NCI-H1694 treated with DMSO at 0.1 percent for 48 hours (cell line): ENCODE results near the gene SMAD7.

Experiments used
- DNase-seq: peaks from one replicate; lab custom pipeline; 2025; lab: John Stamatoyannopoulos, UW

SMAD7 gene

GRCh38 chr18:48950536-48951447 is at the start of gene SMAD7:
Gene SMAD7, minus strand, starts transcription at chr18:48950965. Its CDS starts 541 bp downstream, at chr18:48950424.
- DNase-seq = no peak

- no peak for DNase-seq
These were observed 48.8 kb upstream of the SMAD7 start for GRCh38 chr18:48999569-48999968.

DNA sequence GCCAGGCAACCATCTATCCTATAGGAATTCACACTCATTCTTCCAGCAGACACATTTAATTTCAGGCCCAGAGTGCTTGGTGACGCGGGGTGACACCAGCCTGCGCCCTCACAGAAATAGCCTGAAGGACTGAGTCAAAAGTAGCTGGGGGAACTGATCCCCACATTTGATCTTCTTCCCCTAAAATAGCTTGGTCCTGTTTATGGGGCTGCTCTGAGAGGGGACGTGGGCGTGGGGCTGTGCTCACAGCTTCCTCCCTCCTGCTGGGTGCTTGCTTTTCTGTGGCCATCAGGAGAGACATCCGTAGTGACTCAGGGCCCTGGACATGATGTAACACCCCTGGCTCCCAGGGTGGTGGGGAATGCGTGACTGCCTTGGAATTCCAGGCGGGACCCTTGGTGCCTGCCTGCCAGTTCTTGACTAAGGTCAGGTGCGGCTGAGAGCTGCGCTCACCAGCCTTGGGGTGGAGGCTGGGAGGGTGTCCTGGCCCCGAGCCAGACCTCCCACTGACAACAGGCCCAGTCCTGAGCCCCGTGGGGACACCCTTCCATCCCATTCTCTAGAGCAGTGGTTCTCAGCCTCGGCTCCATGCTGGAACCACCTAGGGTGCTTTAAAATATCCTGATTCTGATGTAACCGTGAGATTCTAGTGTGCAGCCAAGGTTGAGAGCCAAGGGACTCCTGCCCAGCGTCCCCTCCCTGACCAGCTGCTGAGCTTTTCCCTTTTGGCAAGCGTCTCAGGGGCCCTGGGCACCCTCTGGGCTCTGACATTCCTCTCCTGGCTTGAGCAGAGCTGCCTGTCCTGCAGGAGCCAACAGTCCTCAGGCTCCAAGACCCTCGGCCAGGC is 47.4 kb upstream of the SMAD7 start:
- DNase-seq = no peak

DNA sequence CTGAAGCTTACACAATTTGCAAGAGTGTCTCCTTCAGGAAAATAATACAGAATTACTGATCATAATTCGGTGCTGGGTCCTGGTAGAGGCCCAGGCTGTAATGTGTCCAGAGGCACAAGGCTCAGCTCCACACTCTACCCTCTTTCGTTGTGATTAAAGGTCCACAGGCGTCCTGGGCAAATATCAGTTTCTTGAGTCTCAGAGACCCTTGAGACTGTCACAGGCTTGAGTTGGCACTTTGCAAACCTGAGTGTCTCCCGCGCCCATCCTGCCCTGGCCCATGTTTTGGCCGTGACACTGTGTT is 46.9 kb upstream of the SMAD7 start:
- no peak for DNase-seq

- DNase-seq = no peak
These were observed 46.2 kb upstream of the SMAD7 start for GRCh38 chr18:48996901-48997463.

DNA sequence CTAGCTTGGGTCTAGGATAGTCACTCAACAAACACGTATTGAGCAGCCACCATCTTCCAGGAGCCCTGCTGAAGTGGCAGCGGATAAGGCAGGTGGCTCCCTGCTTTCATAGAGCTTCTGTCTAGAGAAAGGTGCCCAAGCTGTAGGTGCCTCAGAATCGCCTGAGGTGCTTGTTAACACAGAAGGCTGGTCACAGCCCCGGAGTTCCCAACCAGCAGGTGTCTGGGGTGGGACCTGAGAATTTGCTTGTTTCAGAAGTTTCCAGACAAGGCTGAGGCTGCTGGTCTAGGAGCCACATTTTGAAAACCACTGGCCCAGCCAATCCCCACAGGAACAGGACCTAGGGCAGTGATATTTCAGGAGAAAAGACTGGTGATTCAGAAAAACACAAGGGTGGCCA is 45.3 kb upstream of the SMAD7 start:
- DNase-seq = no peak

DNA sequence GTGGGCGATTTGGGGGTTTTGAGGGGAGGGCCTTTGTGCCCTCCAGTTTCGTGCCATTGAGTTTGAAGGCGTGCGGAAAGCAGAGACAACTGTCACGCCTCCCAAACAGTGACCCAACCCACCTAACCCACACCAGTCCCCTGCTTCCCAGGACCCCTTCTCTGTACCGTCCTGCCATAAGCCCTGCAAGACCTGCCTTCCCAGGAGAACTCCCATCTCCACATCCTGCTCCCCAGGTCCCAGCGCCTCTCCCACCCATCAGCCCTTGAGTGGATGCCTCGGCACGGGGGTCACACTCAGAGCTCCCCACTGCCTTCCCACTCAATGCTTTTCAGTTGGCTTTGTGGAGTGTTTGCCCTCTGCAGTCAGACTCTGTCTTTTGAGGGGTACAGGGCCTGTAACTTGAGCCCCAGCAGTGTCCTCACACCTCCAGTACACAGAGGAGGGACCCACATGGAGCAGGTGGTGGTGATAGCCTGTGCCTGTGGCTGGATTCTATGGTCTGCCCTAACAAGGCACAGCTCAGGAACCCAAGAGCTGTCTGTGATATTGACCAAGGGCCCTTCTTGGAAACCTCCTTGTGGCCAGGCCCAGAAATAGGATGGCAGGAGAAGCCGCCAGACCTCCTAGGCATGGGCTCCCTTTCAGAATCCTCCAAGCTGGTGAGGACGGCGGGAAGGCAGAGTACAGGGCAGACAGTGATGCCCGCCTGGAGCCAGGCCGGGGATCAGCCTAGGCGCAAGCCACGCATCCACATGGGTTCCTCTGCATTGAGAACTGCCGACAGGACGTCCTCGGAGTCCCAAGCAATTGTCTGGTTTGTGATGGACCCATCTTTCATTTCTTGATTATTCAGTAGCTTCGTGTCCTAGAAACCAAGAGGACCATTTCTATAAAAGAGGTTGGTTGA is 44.4 kb upstream of the SMAD7 start:
- no peak for DNase-seq

DNA sequence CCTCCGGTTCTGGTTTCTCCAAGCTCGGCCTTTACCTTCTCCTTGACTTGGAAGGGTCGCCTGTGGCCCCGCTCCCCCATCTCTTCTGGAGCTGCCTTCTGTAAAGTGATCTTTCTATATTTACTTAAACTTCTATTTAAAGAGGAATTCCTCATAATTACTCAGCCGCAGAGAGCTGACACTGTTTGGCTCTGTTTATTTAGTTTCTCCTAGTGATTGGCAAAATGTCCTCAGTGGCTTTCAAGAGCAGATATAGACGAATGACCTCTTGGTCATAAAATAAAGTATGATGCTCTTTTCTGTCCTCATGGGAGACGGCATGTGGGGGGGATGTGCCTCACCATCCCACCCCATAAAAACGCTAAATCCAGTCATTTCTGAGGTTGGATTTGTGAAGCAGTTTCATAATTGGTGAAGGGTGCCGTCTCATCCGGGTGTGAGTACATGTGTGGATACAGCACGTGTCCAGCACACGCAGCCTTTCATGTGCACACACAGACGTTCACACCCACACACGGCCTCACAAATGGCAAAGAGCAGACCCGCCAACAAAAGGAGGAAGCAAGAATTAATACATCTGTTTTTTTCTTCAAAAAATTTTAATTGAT is 43.4 kb upstream of the SMAD7 start:
- no peak for DNase-seq

DNA sequence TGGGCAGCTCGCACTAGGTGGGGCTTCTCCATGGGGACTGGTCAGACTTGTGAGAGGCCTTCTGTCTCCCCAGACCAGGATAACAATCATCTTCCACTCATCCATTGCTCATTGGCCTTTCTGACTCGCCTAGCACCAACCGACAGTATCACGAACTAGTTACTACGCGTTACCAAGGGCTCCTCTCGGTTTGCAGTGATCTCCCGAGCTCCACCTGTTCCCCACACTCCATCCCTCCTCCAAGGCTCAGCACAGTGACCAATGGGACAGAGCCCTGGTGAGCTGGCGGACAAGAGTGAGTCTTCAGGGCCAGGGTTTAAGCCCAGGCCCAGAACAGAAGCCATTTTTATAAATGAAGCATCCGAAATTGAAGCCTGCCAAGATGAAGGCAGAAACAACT is 42.8 kb upstream of the SMAD7 start:
- no peak for DNase-seq

DNA sequence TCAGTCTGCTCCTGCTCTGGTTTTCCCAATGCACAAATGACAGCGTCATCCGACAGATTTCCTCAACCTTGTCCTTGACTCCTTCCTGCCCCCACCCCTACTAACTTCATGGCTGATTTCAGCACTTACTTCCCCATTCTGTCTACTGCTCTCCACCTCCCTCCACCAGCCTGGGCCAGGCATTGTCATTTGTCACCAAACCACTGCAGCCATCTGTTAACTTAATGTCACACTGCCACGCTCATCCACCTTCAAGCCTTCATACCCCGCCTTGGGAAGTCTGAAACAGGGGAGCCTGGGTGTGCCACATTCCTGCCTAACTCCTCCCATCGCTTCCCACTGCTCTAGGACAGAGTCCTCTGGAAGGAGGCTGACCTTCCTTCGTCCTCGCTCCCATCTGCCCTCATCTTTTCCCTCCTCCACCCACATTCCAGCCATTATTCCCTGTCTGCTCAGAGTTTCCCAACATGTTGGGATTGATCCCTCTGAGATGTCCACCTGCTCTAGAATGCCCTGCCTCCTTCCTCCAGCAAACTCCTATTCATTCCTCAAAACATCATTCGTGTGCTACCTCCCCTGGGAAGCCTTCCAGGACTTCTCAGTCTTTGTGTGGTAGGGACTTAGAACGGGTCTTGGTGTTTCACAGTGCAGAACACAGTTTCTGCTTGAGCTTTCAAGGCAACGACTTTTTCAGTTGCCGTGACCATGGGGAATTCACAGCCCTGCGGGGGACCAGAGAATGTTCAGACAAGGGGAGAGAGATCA is 42.2 kb upstream of the SMAD7 start:
- peak; percentile 7 for DNase-seq

DNA sequence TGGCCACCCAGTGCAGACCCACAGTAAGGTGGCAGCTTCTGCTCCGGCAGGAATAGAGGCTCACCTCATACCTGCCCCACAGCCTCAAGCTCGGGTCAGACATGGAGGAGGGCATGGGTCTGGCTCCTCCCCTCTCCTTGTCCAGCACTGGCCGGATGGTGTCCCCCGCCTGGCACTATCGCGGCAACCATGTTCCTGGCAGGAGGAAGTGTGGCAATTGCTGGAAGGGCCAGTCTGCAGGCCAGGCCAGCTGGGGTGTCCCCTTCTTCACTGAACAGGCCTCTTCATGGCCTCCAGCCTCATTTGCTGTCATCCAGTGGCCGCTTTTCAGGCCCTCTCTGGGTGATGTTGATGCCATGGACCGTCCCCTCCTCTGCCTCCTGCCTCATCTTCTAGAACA is 41.4 kb upstream of the SMAD7 start:
- DNase-seq = no peak

DNA sequence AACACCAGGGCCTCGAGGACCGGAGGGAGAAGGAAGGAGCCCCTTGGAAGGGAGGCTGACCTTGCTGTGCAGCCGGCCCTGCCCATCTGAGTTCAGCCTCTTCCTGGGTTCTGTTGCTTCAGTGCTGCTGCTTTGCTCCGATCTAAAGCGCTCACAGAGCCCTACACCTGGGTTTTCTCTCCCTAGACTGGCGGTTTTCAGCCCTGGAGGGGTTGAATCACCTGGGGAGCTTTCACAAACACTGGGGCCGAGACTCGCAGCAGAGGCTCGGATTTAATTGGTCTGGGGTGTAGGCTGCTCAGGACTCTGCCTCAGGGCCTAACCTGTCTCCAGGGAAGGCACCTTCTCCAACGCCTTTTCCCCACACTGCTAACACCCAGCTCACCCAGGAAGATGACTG is 40.9 kb upstream of the SMAD7 start:
- no peak for DNase-seq

- DNase-seq = no peak
These were observed 40.5 kb upstream of the SMAD7 start for GRCh38 chr18:48991319-48991660.

GRCh38 chr18:48990481-48991318 is 39.9 kb upstream of the SMAD7 start:
- no peak for DNase-seq

DNA sequence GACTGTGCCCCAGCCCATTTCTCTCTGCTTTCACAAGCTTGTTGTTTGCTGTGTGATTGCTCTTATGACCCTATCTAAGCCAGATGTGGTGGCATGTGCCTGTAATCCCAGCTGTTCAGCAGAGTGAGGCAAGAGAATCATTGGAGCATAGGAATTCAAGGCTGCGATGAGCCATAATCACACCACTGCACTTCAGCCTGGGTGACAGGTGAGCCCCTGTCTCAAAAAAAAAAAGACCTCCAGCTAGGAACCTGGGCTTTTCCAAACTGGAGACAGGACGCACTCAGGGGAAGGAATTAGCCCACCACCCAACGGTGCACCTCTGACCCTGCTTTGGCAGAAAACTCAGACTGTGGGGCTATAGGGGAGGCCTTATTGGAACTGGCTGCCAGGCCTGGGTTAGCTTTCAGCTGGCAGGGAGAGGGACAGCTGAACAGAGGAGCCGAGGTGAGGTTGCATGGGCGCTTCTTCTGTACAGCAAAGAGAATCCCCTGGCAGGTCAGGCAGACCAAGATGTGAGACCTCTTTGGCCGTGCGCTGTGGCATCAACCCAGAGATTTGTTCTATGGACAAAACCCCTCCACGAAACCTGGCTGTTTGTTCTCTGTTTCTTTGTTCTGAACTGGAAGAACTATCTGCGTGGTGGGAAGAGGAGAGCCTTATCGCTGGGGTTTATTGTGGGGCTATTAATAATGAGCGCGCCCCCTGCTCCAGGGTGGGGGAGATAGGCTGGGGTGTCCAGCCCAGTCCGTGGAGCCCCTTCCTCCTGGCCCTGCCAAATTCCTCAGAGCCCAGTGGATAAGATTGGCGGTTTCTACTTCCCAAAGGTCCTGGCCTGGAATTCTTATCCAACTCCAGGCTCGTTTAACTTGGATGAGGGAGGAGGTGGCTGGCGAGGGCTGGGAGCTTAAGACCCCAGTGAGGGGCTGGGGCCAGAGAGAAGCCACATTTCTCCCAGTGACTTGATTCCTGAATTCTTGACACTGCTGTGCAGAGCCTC is 38.8 kb upstream of the SMAD7 start:
- no peak for DNase-seq

GRCh38 chr18:48988508-48989303 is 37.9 kb upstream of the SMAD7 start:
- DNase-seq = no peak

DNA sequence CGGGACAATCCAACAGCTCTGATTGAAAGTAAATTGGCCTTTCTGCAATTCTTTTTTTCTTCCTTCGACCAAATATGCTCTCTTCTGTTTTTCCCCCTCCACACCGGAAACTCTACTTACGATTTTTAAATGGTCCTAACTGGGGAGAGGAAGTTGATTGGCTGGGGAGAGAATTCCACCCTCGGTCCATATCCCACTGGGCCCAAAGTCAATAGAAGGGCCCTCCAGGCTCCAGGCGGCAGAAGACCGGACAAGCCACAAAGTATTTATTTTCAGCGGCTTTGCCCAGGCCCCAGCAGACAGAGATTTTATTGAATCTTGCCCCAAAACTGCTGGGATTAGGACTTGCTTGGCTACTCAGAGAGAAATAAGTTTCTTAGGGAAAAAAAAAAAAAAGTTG is 37.1 kb upstream of the SMAD7 start:
- DNase-seq = no peak
